Hippocampal formation (tissue), 2 donors: ENCODE data around the gene FCRL5.
A peak's percentile ranks its signal among the peaks of the same experiment; 100 is the strongest.
"Not testable (repeated sequence)": the region's sequence is repeated elsewhere in the genome, so short reads cannot be mapped to it uniquely, and the experiment has no call there.

ENCODE experiments used
- DNase-seq, 2 donors: peaks; one replicate each; lab custom pipeline; 2025; lab: John Stamatoyannopoulos, UW

FCRL5 gene

DNA sequence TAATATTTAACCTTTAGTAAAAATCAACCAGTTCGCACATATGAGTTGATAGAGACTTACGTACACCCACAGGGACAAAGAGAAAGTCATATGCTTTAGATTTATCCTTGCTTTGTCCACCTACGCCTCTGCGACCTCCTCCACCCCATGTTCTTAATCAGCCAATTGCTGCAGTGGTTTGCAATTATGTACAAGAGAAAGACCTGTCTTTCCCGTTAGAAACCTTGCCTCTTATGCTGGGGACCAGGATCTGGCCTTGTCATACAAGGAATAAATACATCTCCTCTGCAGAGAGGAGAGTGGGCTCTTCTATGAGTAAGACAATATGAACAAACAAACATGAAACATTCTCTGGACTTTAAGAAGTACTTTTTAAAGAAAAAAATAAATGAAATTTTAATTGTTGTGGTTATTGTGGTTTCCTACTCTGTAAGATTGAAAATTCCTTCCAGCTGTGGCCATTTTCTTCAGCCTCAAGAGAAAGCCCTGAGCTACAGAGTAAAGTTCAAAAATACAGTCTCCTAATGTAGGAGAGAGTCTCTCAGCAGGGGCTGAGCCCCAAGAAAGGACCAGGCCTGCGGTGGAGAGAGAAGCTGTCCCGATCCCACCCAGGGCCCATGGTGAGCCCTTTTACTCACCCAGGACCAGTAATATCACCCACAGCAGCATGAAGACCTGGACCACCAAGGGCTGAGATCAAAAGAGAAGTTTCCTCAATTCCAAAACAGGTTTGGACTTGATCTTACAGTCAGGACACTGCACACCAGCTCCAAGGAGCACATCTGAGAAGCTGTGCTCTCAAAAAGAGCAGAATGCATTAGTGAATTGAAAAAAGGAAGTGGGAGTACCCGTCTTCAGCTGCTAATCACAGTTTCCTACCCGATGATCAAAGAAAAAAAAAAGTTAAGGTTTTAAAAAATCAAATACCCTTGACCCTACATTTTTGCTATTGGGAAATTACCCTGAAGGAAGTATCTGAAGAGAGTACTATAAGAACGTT, at the start of gene FCRL5:
Gene FCRL5 (minus strand): TSS at position 822 of the 1,000 bp plus-strand sequence. CDS start 153 bp downstream, at position 669.
- DNase-seq: no peak

DNA sequence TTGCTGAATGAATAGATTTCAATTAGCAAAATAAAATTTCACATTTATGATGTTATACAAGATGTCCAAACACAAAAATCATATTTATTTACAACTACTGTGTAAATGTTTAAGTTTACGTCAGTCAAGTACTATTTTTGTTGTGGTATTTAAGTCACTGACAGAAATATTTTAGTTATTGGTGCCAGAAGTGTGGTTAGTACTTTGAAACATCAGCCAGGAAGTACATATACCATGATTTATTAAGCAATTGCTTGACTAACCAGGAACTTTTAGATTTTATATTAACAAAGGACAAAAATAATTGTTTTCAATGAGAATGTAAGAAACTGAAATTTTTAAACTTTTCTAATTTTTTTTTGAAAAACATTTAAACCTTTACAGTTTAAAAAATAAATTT, 47.9 kb upstream of the FCRL5 start:
- no peak for DNase-seq

DNA sequence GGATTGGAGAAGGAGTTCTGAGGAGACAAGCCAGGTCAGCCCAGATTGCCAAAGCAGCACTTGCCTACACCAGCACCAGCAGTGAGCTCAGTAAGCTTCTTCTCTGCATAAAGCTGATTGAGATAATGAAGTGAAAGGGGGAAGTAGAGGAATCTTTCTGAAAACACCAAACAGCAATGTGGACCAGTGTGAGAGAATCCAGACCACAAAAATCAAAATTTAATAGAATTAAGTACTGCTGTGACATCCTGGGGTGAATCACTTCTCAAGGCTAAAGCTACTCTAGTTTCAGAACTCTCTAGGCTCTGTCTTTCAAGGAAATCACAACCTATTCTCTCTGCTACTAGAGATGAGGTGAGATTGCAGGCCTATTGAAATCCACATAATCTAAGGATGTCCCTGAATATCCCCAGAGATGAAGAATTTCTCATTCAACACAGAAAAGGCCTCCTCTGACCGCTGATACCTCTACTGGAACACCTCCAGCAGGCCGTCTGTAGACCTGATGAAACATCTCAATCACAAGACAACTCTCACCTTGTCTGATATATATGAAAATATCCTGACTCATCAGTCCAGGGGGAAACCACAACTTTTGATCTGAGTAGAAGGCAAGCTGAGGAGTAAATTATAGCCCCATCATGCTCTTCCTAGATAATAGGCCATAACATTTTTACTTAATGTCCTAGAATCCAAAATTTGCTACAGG, 45.8 kb upstream of the FCRL5 start, which contains the start of gene FCRL4:
Gene FCRL4 (minus strand): TSS at position 127 of the 709 bp plus-strand sequence. CDS start 141 bp downstream, outside the sequence.
- no peak for DNase-seq

DNA sequence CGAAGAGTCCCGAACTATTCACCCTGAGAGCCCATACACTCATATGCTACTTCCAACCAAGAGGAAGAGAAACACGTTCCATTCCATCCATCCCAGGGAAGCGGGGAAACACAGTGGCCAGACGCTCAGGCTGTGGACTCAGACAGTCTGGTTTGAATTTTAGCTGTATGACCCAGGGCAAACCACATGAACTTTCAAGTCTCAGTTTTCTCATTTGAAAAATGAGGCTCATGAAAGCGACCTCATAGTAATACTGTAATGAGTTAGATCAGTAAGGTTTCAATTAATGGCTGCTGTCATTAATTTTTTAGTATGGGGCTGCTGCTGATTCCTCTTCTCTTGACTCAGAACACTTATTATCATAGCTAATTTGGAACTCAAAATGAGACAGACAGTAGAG, 44.1 kb upstream of the FCRL5 start:
- DNase-seq: no peak

DNA sequence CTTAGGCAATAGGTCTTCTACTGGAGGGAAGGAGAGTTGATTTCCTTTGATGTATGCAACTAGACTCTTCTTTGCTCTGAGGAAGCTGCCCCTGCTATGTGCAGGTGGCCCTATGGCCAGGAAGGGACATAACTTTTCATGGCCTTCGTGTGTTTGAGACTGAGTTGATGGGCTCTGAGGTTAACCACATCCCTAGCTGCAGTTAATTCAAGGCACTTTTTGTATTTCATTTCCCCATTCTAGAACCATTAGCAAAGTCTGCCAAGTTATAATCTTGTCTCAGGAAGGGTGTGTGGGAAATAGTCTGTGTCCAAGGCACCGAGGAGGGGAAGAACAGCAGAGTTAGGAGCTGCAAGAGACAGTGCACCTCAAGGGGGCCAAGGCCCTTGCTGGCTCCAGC, 43.0 kb upstream of the FCRL5 start:
- no peak for DNase-seq

DNA sequence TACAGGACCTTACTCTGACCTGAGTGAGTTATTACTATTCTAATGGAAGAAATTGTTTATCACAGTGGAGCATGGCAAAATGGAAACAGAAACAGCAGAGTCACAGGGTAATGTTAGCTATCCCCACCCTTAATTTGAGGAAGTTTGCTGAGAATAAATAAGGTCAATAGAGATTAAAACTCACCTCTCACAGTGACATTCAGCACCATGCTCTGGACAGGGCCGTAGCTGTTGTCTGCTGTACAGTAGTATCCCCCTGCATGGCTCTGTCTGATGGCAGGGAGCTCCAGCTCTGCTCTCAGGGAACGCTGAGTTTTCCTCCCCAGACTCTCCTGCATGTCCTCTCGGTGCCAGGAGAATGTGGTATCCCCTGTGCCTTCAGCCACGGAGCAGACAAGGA, 33.7 kb upstream of the FCRL5 start:
- no peak for DNase-seq

DNA sequence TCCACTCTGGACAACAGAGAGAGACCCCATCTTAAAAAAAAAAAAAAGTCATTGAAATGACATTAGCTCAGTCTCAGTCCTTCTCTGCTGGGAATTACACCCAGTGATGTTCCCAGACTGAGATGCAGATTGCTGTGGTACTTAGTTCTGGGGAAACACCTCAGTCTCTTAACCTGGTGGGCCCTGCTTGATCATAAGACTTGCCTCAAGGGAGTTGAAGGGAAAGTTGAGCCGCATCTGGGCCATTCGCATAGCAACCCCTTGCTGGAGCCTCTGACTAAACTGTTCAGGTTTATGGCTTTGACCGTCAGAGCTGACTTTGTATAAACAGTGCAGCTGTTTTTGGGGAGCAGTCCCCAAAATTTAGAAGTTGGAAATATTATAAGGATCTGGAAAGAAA, 32.2 kb upstream of the FCRL5 start:
- no peak for DNase-seq

DNA sequence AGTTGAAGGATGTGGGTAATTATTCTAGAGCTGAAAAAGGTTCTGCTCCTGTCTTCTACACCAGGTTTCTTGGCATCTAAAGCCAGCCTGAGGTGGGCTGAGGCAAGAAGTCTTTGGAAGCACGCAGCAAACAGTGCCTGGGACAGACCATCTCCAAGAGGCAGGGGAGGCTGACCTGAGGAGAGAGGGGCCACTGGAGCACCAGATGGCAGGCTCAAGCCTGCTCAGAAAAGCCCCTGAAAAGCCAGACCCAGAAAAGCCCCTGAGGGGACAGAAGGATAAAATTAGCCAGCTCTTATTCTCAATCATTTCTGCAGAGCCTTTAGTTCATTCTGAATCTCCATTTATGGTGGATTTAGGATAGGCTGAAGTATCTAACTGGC, 28.5 kb upstream of the FCRL5 start:
- DNase-seq: no peak

DNA sequence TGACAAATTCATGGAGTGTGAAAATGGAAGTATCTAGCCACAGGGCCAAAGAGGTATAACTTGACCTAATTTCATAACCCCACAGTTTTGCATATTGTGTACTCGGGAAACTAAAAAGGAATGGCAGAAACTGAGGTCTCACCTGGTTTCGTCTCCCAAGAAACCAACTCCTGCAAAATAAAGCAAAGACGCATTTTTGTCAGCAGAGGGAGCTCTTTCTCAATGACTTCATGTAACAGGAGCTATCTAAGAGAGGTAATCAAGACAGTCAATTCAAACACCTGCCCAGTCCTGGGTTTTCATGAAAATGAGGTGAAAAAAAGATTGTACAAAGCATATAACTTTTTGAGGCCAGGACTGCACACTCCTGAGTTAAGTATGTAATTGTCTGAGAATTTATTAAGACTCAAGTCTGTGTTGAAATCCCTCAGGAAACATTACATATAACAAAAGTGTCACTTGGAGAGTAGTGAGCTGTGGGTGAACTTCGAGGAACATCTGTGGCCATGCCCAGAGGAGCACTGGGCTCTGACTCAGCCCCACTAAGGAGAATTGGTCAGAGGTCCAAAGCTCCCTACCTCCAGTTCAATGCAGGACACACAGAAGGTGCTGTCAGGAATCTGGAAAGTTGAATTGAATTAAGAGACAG, 28.0 kb upstream of the FCRL5 start:
- DNase-seq: peak in 1 of 2 donors; percentile 37

DNA sequence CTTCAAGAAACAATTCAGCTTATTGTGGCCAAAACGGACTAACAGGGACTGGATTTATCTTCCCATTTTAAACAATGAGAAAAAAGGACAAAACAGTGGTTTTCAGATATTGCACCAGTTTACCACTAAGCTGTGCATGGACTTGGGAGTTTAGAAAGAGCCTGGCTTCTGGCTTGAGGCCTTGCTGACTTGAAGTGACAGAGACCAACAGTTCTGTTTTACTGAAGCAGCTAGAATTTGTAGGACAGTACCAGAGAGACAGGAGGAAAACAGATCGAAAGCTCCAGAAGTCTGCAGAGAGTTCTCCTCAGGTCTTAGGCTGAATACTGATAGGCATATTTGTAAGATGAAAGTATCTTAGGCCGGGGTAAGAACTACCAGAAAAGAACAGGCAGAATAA, 25.1 kb upstream of the FCRL5 start:
- no peak for DNase-seq

DNA sequence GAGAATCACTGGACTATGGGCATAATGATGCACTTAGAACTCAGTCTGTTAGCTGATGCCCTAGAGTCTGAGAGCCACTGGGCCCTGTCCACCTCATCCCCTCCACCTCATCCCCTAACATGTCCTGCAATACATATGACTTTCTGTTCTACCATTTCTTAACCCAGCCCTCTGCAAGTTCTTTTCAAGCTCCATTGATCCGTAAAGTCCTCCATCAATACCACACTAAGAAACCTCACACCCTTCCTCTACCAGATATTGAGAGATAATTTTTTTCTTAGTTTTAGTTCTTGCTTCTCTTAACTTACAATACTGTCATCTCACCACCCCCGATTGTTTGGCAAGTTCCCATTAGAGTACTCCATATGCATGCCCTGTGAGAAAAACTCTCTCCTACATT, 23.4 kb upstream of the FCRL5 start:
- DNase-seq: no peak

DNA sequence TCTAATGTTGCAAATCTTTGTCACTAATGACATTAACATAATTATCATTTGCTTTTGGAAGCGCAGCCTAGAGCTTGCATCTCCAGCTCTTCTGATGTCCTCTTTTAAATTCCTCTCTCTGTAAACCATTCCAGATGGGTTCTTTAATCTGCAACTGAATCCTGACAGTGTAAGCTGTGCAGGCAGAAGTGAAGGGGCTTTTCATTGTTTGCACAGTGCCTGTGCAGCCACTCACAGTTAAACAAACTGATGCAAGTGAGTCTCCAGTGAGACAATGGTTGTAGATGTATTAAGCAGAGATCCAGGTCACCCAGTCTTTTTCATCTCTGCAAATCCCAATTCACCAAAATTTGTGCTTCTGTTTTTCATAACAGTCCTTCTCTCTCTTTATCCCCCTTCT, 22.5 kb upstream of the FCRL5 start:
- no peak for DNase-seq

DNA sequence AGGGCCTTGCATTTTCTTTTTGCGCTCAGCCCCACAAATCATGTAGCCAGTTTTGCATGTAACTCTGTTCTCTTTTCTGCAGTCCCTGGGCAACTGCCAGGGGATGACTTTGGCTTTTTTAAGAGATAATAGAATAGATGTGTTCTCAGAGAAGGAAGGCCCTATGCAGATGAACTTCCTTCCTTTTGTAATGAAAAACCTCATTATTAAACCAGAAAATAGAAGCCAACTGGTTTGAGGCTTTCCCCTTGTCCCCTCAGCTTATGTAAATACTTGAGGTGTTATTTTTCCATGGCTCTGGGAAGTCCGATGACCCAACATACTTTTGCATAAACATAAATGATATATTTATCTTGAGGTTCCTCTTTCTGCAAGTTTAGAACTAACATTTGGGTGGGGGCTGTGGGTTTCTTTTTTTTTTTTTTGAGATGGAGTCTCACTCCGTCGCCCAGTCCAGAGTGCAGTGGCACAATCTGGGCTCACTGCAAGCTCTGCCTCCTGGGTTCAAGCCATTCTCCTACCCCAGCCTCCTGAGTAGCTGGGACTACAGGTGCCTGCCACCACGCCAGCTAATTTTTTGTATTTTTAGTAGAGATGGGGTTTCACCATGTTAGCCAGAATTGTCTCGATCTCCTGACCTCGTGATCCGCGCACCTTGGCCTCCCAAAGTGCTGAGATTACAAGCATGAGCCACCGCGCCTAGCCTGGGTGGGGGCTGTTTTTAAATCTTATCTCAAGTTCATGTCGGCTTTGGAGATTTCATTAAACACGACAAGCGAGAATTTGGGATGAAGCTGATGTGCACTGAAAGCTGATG, 14.4 kb upstream of the FCRL5 start:
- DNase-seq: no peak

DNA sequence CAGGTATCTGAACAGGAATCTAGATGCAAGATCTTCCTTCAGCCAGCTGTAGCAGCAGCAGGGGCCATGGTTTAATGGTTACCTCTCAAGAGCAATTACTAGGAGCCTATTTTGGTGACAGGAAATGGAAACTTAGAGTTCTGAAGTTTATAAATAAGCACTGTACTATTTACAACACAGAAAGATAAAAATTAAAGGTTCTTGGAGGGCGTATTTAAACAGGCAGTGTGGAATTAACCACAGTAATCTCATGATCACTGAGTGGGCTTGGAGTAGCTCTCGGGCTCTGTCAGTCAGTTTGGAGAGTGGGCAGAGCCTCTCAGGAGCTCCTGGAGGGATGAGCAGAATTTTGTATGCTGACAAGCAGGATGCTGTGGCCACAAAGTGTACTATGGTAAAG, 10.2 kb upstream of the FCRL5 start:
- no peak for DNase-seq

DNA sequence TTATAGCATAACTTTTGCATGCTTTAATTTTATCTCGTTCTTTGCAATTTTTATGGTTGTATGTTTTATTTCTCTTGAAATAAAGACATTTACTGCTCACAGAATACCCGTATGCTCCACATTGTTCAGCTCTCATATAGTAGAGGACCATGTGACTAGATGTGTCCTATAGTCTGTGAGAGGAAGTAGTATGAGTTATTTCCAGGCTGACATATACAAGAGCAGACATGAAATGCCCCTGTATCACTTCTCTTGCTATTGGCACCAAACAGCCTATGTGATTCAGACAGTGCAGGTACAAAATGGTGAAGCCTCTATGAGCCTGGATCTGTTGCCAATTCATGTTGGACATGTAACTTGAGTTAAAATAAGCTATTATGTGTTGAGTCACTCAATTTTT, 5.8 kb upstream of the FCRL5 start:
- DNase-seq: no peak

DNA sequence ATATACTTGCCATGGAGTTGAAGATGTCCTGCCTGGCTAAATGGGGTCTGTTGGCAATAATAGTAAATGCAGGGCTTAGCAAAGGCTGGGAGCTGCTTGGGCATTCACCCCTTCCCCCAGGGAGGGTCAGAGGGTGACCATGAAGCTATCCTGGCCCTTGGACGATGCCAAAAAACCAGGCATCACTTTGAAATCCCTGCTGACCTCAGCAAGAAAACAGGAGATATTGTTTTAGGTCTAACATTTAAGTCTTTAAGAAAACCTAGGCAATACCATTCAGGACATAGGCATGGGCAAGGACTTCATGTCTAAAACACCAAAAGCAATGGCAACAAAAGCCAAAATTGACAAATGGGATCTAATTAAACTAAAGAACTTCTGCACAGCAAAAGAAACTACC, 4.2 kb downstream of the FCRL5 start:
- DNase-seq: not testable (repeated sequence)

DNA sequence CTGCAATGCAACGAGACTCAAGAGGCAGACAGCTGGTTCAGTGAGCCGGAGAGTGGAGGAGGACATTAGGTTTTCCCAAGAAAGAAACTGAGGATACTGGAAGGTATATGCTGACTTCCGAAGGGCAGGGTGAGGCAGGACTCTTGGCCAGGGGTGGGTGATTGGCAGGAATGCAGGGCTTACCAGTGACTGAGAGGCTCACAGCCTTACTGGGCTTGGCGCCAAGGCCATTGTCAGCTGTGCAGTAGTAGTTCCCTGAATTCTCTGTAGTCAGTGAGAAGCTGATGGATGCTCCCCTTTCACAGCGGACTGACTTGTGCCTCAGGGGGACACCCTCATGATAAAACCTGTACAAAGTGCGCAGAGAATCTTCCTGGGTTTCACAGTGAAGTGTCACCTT, 9.6 kb downstream of the FCRL5 start:
- peak in 1 of 2 donors; percentile 1 for DNase-seq

DNA sequence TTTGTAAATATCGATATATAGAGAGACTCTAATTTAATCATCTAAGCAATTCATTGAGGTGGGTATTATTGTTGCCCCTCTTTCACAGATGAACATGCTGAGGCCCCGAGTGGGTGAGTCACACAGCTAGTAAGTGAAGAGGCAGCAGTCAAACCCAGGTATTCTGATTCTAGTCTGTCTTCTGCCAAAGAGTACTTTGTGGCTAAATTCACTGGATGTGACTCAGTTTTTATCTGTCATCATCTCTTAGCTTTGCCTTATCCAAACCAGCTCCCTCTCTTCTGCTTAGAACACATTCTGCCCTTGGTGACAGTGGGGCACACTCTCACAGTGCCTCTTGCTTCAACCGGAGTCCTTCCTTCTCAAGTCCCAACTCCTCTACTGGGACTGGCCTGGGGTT, 11.5 kb downstream of the FCRL5 start:
- DNase-seq: no peak

DNA sequence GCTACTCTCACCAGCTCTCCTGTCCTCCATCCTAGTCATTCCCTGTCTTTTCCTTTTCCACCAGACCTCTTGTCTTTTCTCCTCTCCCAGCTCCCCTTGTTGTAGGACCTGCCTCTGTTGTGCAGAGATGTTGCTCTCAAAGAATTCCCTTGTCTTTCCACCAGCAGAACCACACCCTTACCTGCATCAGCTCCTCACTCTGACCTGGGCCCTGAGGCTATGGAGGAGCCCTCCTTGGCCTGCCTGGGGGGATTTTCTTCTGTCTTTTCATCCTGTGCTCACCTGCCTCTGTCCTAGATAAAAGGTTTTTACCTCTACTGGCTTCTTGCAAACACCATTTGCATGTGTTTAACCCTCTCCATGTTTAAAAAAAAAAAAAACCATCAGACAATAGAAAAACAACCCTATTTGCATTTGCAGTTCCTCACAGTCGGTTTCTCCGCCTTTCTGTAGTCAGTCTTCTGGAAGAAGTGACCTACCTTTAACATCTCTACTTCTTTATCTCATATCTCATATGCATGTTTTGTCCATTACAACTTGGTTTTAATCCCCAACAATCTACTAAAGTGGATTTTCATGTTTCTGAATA, 12.1 kb downstream of the FCRL5 start:
- DNase-seq: no peak

DNA sequence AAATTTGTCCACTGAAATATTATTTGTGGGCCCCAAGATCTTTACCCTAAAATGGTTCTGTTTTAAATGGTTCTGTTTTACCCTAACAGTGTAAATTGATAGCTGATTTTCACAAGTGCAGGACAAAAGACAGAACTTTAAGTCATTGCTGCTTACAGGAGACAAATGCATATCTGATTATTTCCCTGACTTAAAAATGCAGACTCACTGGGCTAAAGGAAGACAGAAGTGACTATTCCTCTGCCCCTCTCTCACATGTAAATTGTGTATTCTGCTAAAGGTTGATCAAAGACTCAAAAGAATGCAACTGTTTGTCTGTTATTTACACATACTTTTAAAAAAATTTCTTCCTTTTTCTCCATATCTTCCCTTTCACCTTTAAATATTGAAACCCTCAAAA, 12.7 kb downstream of the FCRL5 start:
- no peak for DNase-seq

DNA sequence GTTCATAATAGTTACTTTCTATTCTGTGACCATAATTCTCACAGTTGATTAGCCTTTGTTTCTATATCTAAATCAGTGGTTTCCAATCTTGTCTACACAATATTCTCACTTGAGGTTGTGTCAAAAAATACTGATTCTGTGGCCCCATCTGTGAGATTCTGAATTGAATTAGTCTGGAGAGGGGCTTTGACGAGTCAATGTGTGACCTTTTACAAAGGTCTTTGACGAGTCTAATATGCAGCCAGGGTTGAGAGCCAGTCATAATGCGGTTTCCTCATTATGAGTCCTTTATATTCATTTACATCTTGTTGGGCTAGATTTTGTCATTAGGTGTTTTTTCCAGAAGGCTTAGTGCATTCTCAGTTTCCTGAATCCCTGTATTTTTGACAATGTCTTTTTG, 19.7 kb downstream of the FCRL5 start:
- no peak for DNase-seq
